Ascending aorta (tissue), 2 donors: ENCODE measurements around the gene RUNDC3A. TPM values are rescaled to one million over a fixed set of nuclear protein-coding genes. Genes with fewer than 3 reads are reported as not detected.

Experiments used
- DNase-seq, 2 donors: peaks; one replicate each; pipeline ENCODE4 v3.0.0-alpha.2; 2019; ENCODE audit warnings: low spot score in 2 of 2
- H3K27ac ChIP-seq, 2 donors: fragments of 200-600 bp; sonication (generic); one replicate each; pipeline ENCODE4 v1.5.1; 2016 to 2017; ENCODE audit warnings: mild to moderate bottlenecking in 1 of 2
- H3K27me3 ChIP-seq: fragments of 200-600 bp; sonication (generic); one replicate; pipeline ENCODE4 v1.5.1; 2017
- H3K36me3 ChIP-seq, 2 donors: fragments of 200-600 bp; sonication (generic); one replicate each; pipeline ENCODE4 v1.5.1; 2016
- H3K4me1 ChIP-seq, 2 donors: fragments of 200-600 bp; sonication (generic); one replicate each; pipeline ENCODE4 v1.5.1; 2016 to 2017; ENCODE audit warnings: mild to moderate bottlenecking in 1 of 2
- H3K4me3 ChIP-seq, 2 donors: fragments of 200-600 bp; sonication (generic); one replicate each; pipeline ENCODE4 v1.5.1; 2016 to 2017; ENCODE audit warnings: mild to moderate bottlenecking in 1 of 2
- H3K9me3 ChIP-seq, 2 donors: fragments of 200-600 bp; sonication (generic); one replicate each; pipeline ENCODE4 v1.5.1; 2016
- CTCF ChIP-seq, 3 experiments: fragments of 200-600 bp in 2 of 3; fragments of 450-650 bp in 1 of 3; sonication (generic) in 2 of 3; IDR thresholded peaks; one replicate each; pipeline ENCODE4 v1.5.1; 2016 to 2019; ENCODE audit warnings: antibody characterized with exemption in 3 of 3, mild to moderate bottlenecking in 1 of 3, moderate library complexity in 1 of 3
- intact Hi-C: fragments of 100-400 bp; cut with DNase I; formaldehyde crosslinking; loops from one replicate; pipeline ENCODE4 v1.15.1; 2023
- total RNA-seq: library from RNA; depleted of rRNA; stranded (reverse); fragments of >200 nt; gene quantifications from one replicate; pipeline ENCODE4 v1.1.0, GENCODE V29; 2016

RUNDC3A gene
- total RNA-seq, 1 donor from 2014 or later: not detected

- Histone ChIP-seq H3K27ac (no peak overlapping the region), H3K27me3 (no peaks in the 10 kb centered on the region), H3K36me3 (peaks cover 29 to 37% of the 10 kb centered on the region in 2 donors), H3K4me3 (no peak overlapping the region), H3K9me3 (no peaks in the 10 kb centered on the region), H3K4me1 (peaks cover 6 to 10% of the 10 kb centered on the region in 2 donors)
- DNase-seq: no peak
- no peak for TF ChIP-seq CTCF (IDR thresholded peaks at IDR 0.05)
- intact Hi-C loops: no loop called here
Measured at GRCh38 chr17:44348988-44349364, 40.6 kb downstream of the RUNDC3A start.

DNA sequence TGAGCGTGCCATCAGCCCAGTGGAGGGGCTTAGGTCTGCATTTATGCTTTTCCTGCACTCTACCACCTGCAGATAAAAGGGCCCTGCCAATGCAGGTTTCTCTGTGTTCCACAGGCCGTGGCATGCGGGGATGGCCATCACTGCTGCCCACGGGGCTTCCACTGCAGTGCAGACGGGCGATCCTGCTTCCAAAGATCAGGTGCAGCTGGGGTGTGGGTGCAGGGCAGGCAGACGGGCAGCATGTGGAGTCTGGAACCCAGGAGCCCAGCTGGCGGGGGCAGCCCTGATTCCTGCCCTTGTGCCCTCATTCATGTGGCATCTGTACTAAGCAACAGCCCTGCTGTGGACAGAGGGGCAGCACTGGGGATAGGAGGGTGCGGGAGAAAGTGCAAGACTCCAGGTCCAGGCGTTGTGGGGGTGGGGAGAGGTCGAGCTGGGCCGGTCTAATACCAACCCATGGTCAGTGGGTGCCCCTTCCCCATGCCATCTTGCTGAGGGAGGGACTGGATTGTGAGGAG is 41.2 kb downstream of the RUNDC3A start:
- Histone ChIP-seq H3K9me3 (no peaks in the 10 kb centered on the region), H3K27me3 (no peaks in the 10 kb centered on the region), H3K4me3 (no peak overlapping the region), H3K27ac (no peak overlapping the region), H3K36me3 (peaks cover 29 to 37% of the 10 kb centered on the region in 2 donors), H3K4me1 (peaks cover 0 to 4% of the 10 kb centered on the region in 2 donors)
- no peak for DNase-seq
- intact Hi-C loops: no loop called here
- TF ChIP-seq CTCF (IDR thresholded peaks at IDR 0.05): no peak

DNA sequence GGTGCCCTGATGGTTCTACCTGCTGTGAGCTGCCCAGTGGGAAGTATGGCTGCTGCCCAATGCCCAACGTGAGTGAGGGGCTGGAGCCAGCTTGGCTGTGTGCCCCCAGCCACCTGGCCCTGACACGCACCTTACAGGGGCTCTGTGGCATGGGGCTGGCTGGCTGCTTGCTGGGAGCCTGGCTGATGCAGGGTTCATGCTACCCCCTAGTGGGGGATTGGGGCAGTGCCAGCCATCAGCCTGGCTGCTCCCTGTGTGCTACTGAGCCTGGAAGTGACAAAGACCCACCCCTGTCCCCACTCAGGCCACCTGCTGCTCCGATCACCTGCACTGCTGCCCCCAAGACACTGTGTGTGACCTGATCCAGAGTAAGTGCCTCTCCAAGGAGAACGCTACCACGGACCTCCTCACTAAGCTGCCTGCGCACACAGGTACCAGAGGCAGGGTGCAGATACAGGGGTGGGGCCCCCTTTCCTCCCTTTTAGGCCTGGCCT is 42.4 kb downstream of the RUNDC3A start:
- Histone ChIP-seq H3K9me3 (no peaks in the 10 kb centered on the region), H3K36me3 (peaks cover 29 to 37% of the 10 kb centered on the region in 2 donors), H3K4me1 (peaks cover 0 to 3% of the 10 kb centered on the region in 2 donors), H3K4me3 (no peak overlapping the region), H3K27me3 (no peaks in the 10 kb centered on the region), H3K27ac (no peak overlapping the region)
- peak; percentile 34 to 60 (median 49) for TF ChIP-seq CTCF (IDR thresholded peaks at IDR 0.05)
- intact Hi-C loops: no loop called here
- no peak for DNase-seq

DNA sequence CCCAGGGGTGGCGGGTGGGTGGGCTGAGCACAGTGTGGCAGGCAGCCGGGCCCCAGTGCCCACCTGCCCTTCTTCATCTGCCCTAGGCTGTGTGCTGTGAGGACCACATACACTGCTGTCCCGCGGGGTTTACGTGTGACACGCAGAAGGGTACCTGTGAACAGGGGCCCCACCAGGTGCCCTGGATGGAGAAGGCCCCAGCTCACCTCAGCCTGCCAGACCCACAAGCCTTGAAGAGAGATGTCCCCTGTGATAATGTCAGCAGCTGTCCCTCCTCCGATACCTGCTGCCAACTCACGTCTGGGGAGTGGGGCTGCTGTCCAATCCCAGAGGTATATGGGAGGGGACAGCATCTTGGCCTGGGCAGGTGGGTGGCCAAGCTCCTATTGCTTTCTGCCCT is 43.1 kb downstream of the RUNDC3A start:
- intact Hi-C loops: no loop called here
- Histone ChIP-seq H3K36me3 (peaks cover 29 to 37% of the 10 kb centered on the region in 2 donors), H3K4me1 (no peaks in the 10 kb centered on the region), H3K9me3 (no peaks in the 10 kb centered on the region), H3K27ac (no peak overlapping the region), H3K27me3 (no peaks in the 10 kb centered on the region), H3K4me3 (no peak overlapping the region)
- DNase-seq: no peak
- TF ChIP-seq CTCF (IDR thresholded peaks at IDR 0.05): no peak

DNA sequence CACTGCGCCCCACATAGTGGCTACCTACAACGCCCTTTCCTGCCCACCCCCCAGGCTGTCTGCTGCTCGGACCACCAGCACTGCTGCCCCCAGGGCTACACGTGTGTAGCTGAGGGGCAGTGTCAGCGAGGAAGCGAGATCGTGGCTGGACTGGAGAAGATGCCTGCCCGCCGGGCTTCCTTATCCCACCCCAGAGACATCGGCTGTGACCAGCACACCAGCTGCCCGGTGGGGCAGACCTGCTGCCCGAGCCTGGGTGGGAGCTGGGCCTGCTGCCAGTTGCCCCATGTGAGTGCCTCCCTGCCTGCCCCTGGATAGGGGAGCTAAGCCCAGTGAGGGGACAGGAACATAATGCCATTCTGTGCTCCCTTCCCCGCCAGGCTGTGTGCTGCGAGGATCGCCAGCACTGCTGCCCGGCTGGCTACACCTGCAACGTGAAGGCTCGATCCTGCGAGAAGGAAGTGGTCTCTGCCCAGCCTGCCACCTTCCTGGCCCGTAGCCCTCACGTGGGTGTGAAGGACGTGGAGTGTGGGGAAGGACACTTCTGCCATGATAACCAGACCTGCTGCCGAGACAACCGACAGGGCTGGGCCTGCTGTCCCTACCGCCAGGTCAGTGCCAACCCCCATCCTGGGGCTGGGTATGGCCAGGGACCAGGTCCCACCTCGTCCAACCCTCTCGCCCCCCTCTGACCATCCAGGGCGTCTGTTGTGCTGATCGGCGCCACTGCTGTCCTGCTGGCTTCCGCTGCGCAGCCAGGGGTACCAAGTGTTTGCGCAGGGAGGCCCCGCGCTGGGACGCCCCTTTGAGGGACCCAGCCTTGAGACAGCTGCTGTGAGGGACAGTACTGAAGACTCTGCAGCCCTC is 43.8 kb downstream of the RUNDC3A start:
- DNase-seq: no peak
- no peaks in the 10 kb centered on the region for H3K4me1 ChIP-seq
- H3K27ac ChIP-seq: no peak overlapping the region
- no peaks in the 10 kb centered on the region for H3K27me3 ChIP-seq
- peaks cover 29 to 37% of the 10 kb centered on the region in 2 donors for H3K36me3 ChIP-seq
- TF ChIP-seq CTCF (IDR thresholded peaks at IDR 0.05): no peak
- H3K4me3 ChIP-seq: no peak overlapping the region
- no peaks in the 10 kb centered on the region for H3K9me3 ChIP-seq
- intact Hi-C loops: no loop called here
